Stimulated activated CD8-positive, alpha-beta memory T cell treated with anti-CD3 and anti-CD28 coated beads, Interleukin-12 subunit alpha, Interleukin-12 subunit beta, amount 100 ng/mL, for 4 hours (primary cell): ENCODE measurements around the gene ETFA.

ENCODE experiments used
- DNase-seq: peaks from one replicate; pipeline ENCODE4 v3.0.0-alpha.2; 2020; ENCODE audit warnings: low read depth

Gene ETFA

GRCh38 chr15:76215634-76216033 is 95.6 kb downstream of the ETFA start:
- DNase-seq = no peak

GRCh38 chr15:76209942-76210341 is 101.3 kb downstream of the ETFA start:
- no peak for DNase-seq

- no peak for DNase-seq
Measured at GRCh38 chr15:76209523-76209922, 101.7 kb downstream of the ETFA start.

GRCh38 chr15:76208786-76209424 is 102.4 kb downstream of the ETFA start:
- no peak for DNase-seq

- DNase-seq = no peak
Measured at GRCh38 chr15:76208084-76208785, 103.0 kb downstream of the ETFA start.

- no peak for DNase-seq
Measured at GRCh38 chr15:76206325-76206976, 104.8 kb downstream of the ETFA start.

- no peak for DNase-seq
Measured at GRCh38 chr15:76204916-76205460, 106.3 kb downstream of the ETFA start.

- no peak for DNase-seq
Measured at GRCh38 chr15:76204109-76204845, 107.0 kb downstream of the ETFA start.

- DNase-seq = no peak
Measured at GRCh38 chr15:76203346-76204108, 107.7 kb downstream of the ETFA start.

- DNase-seq = no peak
Measured at GRCh38 chr15:76201536-76202255, 109.6 kb downstream of the ETFA start.

- DNase-seq = no peak
Measured at GRCh38 chr15:76200641-76201105, 110.6 kb downstream of the ETFA start.

GRCh38 chr15:76200083-76200465 is 111.2 kb downstream of the ETFA start:
- no peak for DNase-seq

GRCh38 chr15:76199106-76200082 is 111.9 kb downstream of the ETFA start:
- DNase-seq = no peak

GRCh38 chr15:76198456-76199105 is 112.7 kb downstream of the ETFA start:
- DNase-seq = no peak

- DNase-seq = no peak
Measured at GRCh38 chr15:76197703-76198455, 113.4 kb downstream of the ETFA start.

GRCh38 chr15:76196269-76197231 is 114.7 kb downstream of the ETFA start:
- DNase-seq = no peak
